ENCODE measurements around the gene CFAP73.
"Not testable (repeated sequence)": the region's sequence is repeated elsewhere in the genome, so short reads cannot be mapped to it uniquely, and the experiment has no call there.

CFAP73 gene

DNA sequence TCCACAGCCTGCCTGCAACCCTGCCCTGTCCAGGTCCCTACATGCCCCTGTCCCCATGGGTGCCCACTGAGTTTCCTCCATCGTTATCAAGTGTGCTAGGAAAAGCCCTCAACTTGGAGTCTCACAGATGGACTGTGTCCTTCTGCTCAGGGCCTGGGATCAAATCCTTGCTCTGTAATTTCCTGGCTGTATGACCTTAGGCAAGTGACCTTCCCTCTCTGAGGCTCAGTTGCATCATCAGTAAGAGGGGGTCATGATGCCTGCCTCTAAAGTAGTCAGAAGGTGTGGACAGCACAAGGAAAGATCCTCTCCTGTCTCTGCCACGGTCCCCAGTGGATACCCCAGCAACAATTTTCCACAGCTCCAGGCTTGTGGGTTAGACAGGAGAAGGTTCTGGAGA lies 36.1 kb upstream of the CFAP73 start:
- FAIRE-seq = no peak
- no peak for TF ChIP-seq POLR2A (IDR thresholded peaks at IDR 0.05; ENCODE audit: low read depth, low read length)

DNA sequence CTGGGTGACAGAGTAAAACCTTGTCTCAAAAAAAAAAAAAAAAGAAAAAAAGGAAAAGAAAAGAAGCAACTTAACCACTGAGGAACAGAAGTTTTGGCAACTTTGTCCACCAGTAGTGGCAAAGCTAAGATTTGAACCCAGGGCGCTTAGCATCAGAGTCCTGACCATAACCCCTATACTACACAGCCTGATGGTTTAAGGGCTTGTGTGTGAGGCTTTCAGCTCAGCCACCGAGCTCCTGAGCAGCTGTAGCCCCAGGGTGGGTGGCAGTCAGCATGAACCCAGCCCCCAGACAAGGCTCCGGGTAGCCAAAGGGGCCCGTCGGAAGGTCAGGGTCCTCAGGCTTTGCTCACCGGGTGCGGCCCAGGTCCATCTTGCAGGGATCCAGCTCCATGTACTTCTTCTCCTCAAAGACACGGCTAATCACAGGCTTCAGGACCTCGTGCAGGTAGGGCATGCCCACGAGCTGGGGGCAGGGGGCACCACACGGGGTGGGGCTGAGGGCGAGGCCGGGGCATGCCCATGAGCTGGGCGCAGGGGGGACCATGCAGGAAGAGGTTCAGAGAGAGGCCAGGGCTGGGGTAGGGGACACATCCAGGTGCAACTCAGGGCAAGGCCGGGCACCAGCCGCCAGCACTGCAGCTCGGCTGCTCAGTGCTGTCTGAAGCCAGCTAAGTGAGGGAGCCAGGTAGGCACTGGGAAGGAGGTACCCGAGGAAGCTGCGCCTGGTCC lies 34.9 kb upstream of the CFAP73 start:
- DNase-seq (ENCODE audit: insufficient read length, low spot score) (no peak), FAIRE-seq (no peak)
- no peak for TF ChIP-seq POLR2A (IDR thresholded peaks at IDR 0.05; ENCODE audit: low read depth, low read length)

More for the DNA sequence above, 36.1 kb upstream of the CFAP73 start:
- no peak for DNase-seq (ENCODE audit: insufficient read length, low spot score)

DNA sequence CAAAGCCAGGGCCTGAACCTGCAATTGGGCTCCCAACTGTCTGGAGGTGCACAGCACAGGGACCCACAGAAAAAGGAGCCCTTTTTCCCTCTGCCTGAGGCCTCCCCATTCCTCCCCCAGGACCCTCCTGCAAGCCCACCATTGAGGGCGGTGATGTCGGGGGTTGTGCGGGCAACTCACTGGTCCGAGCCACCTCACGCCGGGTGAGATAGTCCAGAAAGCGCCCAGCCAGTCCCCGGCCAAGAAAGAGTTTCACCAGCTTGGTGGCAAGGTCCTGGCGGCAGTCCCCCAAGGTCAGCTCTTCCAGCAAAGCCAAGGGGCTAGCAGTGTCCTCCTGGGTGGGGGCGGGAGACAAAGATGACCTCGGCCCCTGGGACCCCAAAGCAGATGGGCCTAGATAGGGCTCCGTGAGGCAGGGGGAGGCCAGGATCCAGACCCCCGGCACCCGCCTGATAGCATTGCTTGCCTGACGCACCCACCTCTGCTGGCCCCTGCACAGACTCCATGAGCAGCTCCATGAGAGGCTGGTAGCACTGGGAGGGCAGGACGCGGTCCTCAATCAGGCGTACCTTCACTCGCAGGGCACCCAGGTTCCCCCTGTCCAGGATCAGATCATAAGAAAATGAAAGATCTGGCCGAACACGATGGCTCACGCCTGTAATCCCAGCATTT lies 33.9 kb upstream of the CFAP73 start:
- no peak for FAIRE-seq
- DNase-seq (ENCODE audit: insufficient read length, low spot score) = no peak
- no peak for TF ChIP-seq POLR2A (IDR thresholded peaks at IDR 0.05; ENCODE audit: low read depth, low read length)

DNA sequence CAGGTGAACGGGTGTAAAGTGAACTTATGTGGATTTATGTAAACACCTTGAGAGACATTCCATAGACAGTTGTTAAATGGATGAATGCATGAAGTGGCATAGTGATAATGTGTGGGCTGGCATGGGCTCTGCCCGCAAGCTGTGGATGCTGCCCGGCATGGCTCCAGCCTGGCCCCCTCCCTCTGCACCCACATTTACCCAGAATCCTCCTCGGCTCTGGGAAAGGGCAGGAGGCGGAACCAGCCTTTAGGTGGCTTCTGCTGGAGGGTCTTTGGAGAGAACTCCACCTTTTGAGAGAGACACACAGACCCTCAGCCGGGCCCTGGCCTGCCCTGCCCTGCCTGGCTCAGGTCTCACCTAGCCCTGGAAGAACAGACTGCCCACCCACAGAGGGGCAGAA lies 32.6 kb upstream of the CFAP73 start:
- no peak for FAIRE-seq
- no peak for TF ChIP-seq POLR2A (IDR thresholded peaks at IDR 0.05; ENCODE audit: low read depth, low read length)
- DNase-seq (ENCODE audit: insufficient read length, low spot score) = no peak

DNA sequence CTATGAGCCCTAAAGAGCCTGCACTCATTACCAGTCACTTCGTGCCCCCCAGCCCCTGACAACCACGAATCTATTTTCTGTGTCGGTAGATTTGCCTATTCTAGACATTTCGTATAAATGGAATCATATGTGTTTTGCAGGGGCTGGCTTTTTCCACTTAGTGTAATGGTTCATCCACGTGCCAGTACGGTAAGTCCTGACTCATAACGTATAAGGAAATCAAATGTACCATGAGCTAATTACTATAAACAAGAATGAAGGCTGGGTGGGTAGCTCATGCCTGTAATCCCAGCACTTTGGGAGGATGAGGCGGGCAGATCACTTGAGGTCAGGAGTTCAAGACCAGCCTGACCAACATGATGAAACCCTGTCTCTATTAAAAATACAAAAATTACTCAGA lies 31.8 kb upstream of the CFAP73 start:
- not testable (repeated sequence) for FAIRE-seq

DNA sequence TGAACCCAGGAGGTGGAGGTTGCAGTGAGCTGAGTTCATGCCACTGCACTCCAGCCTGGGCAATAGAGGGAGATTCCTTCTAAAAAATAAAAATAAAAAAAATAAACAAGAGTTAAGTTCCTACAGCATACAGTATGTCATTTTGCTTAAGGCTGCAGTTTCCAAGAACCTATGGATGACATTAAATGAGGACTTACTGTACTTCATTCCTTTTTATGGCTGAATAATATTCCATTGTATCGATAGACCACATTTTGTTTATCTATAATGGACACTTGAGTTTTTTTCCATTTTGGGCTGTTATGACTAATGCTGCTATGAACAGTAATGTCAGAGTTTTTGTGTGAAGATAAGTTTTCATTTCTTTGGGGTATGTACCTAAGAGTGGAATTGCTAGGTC lies 31.4 kb upstream of the CFAP73 start:
- DNase-seq (ENCODE audit: insufficient read length, low spot score) (no peak), FAIRE-seq (no peak)
- no peak for TF ChIP-seq POLR2A (IDR thresholded peaks at IDR 0.05; ENCODE audit: low read depth, low read length)

More for the DNA sequence above, 31.8 kb upstream of the CFAP73 start:
- not testable (repeated sequence) for DNase-seq (ENCODE audit: insufficient read length, low spot score)

DNA sequence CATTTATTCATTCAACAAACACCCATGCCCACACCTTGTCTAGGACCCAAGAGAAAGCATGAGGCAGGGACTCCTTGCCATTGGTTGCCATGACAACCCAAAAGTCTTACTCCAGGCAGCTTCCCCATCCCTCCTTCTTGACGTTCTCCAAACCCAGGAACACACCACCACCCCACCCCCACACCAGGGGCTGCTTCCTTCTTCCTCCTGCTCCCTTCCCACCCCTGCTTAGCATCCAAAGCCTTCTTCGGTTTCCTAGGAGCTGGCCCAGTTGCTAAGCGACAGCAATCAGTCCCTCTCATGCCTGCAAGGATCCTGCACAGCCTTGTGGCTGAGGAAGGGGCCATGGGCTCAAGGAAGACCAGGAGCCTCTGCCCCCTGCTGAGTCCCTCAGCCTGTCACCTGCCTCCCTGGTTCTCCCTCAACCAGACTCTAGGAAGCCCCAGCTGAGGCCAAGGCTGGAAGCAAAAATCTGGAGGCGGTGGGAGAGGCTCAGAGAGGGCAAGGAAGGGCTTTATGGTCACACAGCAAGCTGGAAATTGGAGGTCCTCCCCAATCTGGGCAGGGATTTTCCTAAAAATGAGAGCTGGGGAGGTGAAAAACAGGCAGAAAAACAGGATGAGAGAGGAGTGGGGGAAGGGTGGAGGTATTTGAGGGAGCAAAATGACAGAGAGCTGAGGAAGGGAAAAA lies 29.4 kb upstream of the CFAP73 start:
- no peak for TF ChIP-seq POLR2A (IDR thresholded peaks at IDR 0.05; ENCODE audit: low read depth, low read length)
- FAIRE-seq (no peak), DNase-seq (ENCODE audit: insufficient read length, low spot score) (no peak)

DNA sequence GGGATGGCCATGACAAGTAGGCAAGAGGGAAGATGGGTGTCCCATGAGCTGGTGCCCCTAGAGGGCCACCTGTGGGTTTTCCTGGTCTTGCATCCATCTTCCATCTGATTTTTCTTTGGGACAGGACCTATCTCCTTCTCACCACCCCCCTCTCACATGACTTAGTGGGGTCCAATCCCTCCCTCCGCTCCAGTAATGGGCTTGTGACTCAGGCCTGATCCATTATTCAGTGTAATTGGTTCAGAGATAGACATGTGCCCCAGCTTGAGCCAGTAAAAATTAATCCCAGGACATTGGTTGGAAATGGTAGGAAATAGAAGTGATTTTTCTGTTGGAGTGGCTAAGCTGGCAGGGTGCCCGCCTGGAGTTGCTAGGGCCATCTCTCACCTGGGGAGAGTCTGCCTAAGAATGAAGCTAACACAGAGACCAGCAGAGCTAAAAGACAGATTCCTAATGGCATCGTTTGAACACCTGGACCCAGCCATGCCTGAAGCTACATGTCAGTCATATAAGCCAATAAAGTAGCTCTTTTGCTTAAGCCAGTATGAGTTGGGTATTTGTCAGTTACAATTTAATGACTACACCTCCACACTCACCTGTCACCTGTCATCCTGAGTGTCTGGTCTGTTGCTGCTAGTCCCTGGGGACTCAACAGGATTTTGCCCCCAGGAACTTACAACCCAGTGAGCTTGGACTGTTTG lies 28.7 kb upstream of the CFAP73 start:
- no peak for DNase-seq (ENCODE audit: insufficient read length, low spot score)
- FAIRE-seq = no peak
- no peak for TF ChIP-seq POLR2A (IDR thresholded peaks at IDR 0.05; ENCODE audit: low read depth, low read length)

DNA sequence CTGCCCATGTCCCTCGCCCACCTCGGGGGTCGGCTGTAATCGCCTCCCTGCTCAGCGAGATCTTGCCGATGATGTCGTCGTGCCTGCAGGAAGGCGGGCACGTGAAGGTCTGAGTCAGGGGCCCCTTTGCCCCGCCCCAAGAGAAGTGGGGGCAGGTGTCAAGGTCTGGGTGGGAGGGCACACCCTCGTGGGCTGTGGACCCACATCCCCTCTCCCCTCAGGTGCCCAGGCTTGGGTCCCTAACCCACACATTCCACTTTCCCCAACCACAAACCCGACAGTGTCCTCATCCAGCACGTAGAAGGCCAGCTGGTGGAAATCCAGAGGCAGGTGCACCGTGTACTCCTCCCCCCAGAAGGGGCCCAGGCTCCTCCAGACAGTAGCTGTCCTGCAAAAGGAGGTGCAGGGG lies 21.7 kb upstream of the CFAP73 start:
- DNase-seq (ENCODE audit: insufficient read length, low spot score) (no peak), FAIRE-seq (no peak)
- no peak for TF ChIP-seq POLR2A (IDR thresholded peaks at IDR 0.05; ENCODE audit: low read depth, low read length)

DNA sequence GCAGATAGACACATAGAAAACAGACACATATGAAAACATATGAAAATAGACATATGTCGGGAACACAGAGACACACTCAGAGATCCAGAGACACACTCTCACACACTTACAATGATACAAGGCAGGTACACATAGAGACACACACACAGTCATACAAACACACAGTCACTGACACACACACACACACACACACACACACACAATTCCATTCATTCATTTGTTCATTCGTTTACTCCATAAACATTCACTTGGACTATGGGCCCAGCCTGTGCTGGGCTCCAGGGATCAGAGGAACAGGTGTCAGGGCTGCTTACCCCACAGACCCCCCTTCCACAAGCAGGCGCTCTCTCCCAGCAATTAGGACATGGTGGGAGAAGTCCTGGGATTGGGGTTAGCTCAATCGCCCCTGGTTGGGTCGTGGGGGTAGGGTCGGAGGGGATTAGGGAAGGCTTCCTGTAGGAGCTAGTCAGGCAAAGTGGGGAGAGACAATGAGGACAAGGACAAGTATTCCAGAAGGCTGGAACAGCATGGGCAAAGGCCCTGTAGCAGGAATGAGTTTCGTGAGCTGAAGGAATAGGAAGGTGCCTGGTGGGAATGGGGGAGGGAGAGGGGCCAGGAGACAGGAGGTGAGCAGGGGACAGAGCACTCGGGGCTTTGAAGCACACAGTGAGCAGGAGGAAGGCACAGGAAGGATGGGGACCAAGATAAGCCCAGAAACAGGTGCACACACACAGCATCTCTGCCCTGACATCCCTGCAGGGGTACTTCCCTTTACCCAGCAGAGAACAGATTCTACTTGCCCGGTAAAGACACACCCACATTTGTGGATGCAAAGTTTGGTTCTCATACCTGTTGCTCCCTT lies 20.5 kb upstream of the CFAP73 start:
- TF ChIP-seq POLR2A (IDR thresholded peaks at IDR 0.05; ENCODE audit: low read depth, low read length) = no peak
- no peak for FAIRE-seq
- DNase-seq (ENCODE audit: insufficient read length, low spot score) = no peak

DNA sequence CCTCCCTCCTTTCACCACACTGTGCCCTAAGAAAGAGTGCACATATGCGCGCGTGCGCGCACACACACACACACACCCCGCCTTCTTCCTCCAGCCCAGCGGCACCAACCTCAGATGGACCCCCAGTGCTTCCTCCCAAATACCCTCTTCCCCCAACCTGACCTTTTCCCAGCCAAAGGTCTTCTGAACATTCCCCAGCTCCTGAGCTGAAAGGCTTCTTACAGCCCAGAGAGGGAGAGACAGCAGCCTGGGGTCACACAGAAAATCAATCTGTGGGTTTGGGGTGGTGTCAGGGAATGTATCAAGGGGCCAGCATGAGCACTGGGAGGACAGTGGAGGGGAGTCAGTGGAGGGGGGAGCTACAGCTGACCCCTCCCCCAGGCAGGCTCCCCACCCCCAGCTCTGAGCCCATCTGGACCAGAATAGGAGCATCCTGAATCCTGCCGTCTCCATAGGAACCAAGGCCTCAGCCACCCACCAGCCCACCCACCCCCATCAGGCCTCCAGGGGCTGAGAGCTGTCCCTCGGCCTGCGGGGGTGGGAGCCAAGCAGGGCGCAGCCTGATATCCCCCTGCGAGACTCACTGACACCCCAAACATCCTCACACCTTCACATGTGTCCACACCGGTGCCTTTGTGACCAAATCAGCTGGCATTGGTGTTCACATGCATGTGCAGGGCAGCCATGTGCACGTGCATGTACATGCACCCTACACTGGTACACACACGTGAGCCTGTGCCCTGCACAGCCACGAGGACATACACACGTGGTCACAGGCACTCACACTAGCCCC lies 19.7 kb upstream of the CFAP73 start:
- TF ChIP-seq POLR2A (IDR thresholded peaks at IDR 0.05; ENCODE audit: low read depth, low read length) = no peak
- DNase-seq (ENCODE audit: insufficient read length, low spot score) = no peak
- FAIRE-seq = no peak

DNA sequence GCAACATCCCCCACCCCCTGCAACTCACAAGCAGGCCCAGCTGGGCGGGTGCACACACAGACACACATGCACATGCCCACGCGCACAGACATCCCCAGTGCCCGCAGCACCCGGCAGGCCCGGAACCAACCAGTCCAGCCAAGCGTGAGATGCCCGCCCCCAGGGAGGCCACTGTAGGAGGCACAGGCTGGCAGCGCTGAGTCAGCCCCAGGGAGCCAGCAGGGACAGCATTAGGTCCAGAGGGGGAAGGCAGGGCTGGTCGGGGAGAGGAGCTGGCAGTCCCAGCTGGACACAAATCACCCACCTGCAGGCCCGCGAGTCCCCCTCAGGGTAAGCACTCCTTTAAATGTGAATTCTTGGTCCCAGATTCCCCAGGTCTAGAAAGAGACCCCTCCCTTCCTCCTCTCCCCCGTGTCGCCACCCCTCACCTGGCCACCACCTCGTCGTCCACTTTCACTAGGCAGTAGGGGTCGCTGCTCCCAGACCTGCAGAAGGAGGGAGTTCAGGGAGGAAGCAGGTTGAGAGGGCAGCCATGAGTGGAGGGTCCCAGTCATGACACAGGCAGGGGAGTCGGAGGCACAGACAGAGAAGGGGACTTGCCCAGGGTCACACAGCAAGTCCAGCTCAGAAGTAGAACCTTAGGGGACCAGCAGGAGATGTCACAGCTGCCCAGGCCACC lies 18.9 kb upstream of the CFAP73 start:
- peak; percentile 95 for DNase-seq (ENCODE audit: insufficient read length, low spot score)
- no peak for FAIRE-seq
- TF ChIP-seq POLR2A (IDR thresholded peaks at IDR 0.05; ENCODE audit: low read depth, low read length) = no peak
